ENCODE results near the gene IFIT1B. TPM values are rescaled to one million over a fixed set of nuclear protein-coding genes. Genes with fewer than 3 reads are reported as not detected.

The IFIT1B gene
- total and polyA plus RNA-seq, 4 donors = 0.21 to 3.7 TPM; not detected in 2

GRCh38 chr10:89384474-89385340 lies 6.9 kb downstream of the IFIT1B start:
- peaks cover 0 to 2% (median 0%) of the 10 kb centered on the region in 5 donors for H3K4me1 ChIP-seq (ENCODE audit: control insufficient read depth in 5 of 5, insufficient read depth in 5 of 5, low read length in 5 of 5)
- H3K27me3 ChIP-seq (ENCODE audit: control insufficient read depth in 3 of 3, insufficient read depth in 3 of 3, low read length in 2 of 3) = no peaks in the 10 kb centered on the region
- WGBS, 2 donors = 29 to 64% methylated on average over 4 of the region's 4 CpGs
- H3K9me3 ChIP-seq (ENCODE audit: control insufficient read depth in 4 of 4, insufficient read depth in 3 of 4, low read length in 3 of 4) = no peaks in the 10 kb centered on the region
- ATAC-seq (ENCODE audit: insufficient read depth, low FRiP score) (peak; percentile 81), DNase-seq (no peak)
- H3K4me3 ChIP-seq = no peak overlapping the region
- TF ChIP-seq CTCF (IDR thresholded peaks at IDR 0.05; ENCODE audit: control extremely low read depth, extremely low read depth) = no peak
- H3K9ac ChIP-seq (ENCODE audit: insufficient read depth in 1 of 2, low read length in 2 of 2) = no peak overlapping the region
- H3K36me3 ChIP-seq (ENCODE audit: control insufficient read depth in 4 of 4, insufficient read depth in 4 of 4, low read length in 4 of 4) = no peaks in the 10 kb centered on the region
- no peak overlapping the region for H3K27ac ChIP-seq (ENCODE audit: low read depth in 1 of 2, low read length in 1 of 2)

DNA sequence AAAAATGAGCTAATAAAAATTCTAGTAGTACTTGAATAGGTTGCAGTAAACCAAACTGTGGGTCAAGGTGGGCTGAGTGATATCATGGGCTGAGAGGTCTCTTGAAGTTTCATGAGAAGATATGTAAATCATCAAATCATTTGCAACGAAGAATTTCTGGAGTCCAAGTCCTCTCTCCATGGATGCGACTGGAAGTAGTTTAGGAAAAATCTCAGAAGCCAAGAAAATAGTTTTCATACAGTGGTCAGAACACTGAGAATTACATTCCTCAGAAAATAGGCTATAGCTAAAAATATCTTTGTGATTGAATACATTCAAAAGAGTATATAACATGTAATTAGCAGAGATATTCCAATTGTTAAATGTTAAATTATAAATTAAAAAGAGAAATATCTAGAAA lies 10.9 kb downstream of the IFIT1B start:
- TF ChIP-seq CTCF (IDR thresholded peaks at IDR 0.05; ENCODE audit: control extremely low read depth, extremely low read depth) = no peak
- no peak for DNase-seq
- ATAC-seq (ENCODE audit: insufficient read depth, low FRiP score) = no peak
- Histone ChIP-seq H3K9ac (ENCODE audit: insufficient read depth in 1 of 2, low read length in 2 of 2) (peak overlapping the region in 1 of 2 donors; percentile 42), H3K27ac (ENCODE audit: low read depth in 1 of 2, low read length in 1 of 2) (no peak overlapping the region), H3K4me1 (ENCODE audit: control insufficient read depth in 5 of 5, insufficient read depth in 5 of 5, low read length in 5 of 5) (peaks cover 0 to 27% (median 14%) of the 10 kb centered on the region in 5 donors), H3K27me3 (ENCODE audit: control insufficient read depth in 3 of 3, insufficient read depth in 3 of 3, low read length in 2 of 3) (no peaks in the 10 kb centered on the region), H3K36me3 (ENCODE audit: control insufficient read depth in 4 of 4, insufficient read depth in 4 of 4, low read length in 4 of 4) (no peaks in the 10 kb centered on the region), H3K9me3 (ENCODE audit: control insufficient read depth in 4 of 4, insufficient read depth in 3 of 4, low read length in 3 of 4) (no peaks in the 10 kb centered on the region), H3K4me3 (no peak overlapping the region)
- WGBS, 2 donors = 77% methylated on average over 2 of the region's 2 CpGs

DNA sequence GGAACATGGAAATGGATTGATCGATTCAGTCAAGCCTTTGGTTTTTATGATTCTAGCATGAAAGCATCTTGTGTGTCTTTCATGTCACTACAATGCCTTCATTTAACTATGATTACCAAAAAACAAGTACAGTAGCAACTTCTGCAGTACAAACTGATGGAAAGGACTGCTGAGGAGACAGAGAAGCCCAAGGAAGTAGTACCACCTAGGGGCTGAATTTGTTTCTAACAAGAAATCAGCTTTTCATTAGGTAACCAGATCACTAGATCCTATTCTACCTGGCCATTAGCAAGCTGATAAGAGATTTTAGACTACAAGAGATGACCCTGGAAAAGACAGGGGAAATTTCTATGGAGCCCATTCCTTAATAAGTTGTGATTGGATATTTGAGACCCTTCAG lies 11.4 kb downstream of the IFIT1B start:
- peaks cover 0 to 31% (median 18%) of the 10 kb centered on the region in 5 donors for H3K4me1 ChIP-seq (ENCODE audit: control insufficient read depth in 5 of 5, insufficient read depth in 5 of 5, low read length in 5 of 5)
- H3K27me3 ChIP-seq (ENCODE audit: control insufficient read depth in 3 of 3, insufficient read depth in 3 of 3, low read length in 2 of 3) = no peaks in the 10 kb centered on the region
- no peak overlapping the region for H3K9ac ChIP-seq (ENCODE audit: insufficient read depth in 1 of 2, low read length in 2 of 2)
- H3K4me3 ChIP-seq = no peak overlapping the region
- ATAC-seq (ENCODE audit: insufficient read depth, low FRiP score) (no peak), DNase-seq (peak in 2 of 3 donors; percentile 61 to 75)
- no peaks in the 10 kb centered on the region for H3K36me3 ChIP-seq (ENCODE audit: control insufficient read depth in 4 of 4, insufficient read depth in 4 of 4, low read length in 4 of 4)
- peak; percentile 18 for TF ChIP-seq CTCF (IDR thresholded peaks at IDR 0.05; ENCODE audit: control extremely low read depth, extremely low read depth)
- 84 to 95% methylated on average over 1 of the region's 1 CpG for WGBS, 2 donors
- H3K9me3 ChIP-seq (ENCODE audit: control insufficient read depth in 4 of 4, insufficient read depth in 3 of 4, low read length in 3 of 4) = no peaks in the 10 kb centered on the region
- no peak overlapping the region for H3K27ac ChIP-seq (ENCODE audit: low read depth in 1 of 2, low read length in 1 of 2)

Measured in lung (tissue), 12 donors.